Stimulated activated CD8-positive, alpha-beta memory T cell treated with anti-CD3 and anti-CD28 coated beads, Interleukin-4, amount 100 ng/mL, for 4 hours (primary cell): ENCODE data around the gene PACS2.
"Not testable (repeated sequence)": the region's sequence is repeated elsewhere in the genome, so short reads cannot be mapped to it uniquely, and the experiment has no call there.

Experiments used
- DNase-seq, 2 donors: peaks; one replicate each; pipeline ENCODE4 v3.0.0-alpha.2; 2020; ENCODE audit warnings: low read depth in 2 of 2, low spot score in 1 of 2

PACS2 gene

GRCh38 chr14:105330491-105330895 is 15.9 kb downstream of the PACS2 start:
- no peak for DNase-seq

- no peak for DNase-seq
These were observed 17.2 kb downstream of the PACS2 start for GRCh38 chr14:105331575-105332349.

DNA sequence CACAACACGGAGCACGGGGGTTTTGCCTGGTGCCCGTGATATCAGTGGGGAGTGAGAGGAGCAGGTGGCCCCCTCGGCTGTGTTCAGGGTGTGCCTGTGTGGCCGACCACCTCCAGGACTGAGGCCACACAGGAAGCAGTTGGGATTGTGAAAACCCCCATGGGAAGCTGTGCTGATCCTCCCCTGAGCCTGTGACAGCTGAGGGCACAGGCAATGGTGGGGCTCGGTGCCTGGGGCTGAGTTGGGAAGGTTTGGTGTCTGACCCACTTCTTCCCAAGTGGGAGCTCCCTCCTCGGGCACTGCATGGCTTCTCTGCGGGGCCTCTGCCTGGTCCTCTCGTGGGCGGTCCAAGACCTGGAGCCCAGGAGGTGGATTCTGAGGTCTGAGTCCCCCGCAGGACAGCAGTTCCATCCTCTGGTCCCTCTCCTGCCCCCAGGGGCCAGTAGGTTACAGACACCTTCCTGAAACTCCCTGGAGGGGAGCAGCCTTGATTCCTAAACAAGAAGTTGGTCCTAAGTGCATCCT is 17.9 kb downstream of the PACS2 start:
- no peak for DNase-seq

DNA sequence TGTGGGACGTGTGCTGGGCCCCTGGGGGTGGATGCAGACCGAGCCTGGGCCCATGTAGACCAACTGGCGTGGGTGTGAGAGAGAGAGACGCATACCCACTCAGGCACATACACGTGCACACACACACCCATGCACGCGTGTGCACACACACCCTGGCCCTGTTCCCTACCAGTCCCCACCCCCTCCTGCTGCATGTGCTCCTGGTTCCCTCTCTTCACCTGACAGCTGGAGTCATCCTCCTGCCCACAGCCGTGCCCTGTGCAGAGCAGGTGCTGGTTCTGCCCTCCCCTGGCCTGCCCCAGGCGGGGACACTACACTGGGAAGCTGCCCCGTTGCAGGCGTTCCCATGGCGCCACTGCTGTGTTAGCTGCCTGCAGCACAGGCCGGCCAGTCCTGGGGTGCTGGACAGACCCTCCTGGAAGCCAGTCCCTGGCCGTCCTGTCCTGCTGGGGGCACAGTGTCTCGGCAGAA is 18.5 kb downstream of the PACS2 start:
- DNase-seq = no peak

DNA sequence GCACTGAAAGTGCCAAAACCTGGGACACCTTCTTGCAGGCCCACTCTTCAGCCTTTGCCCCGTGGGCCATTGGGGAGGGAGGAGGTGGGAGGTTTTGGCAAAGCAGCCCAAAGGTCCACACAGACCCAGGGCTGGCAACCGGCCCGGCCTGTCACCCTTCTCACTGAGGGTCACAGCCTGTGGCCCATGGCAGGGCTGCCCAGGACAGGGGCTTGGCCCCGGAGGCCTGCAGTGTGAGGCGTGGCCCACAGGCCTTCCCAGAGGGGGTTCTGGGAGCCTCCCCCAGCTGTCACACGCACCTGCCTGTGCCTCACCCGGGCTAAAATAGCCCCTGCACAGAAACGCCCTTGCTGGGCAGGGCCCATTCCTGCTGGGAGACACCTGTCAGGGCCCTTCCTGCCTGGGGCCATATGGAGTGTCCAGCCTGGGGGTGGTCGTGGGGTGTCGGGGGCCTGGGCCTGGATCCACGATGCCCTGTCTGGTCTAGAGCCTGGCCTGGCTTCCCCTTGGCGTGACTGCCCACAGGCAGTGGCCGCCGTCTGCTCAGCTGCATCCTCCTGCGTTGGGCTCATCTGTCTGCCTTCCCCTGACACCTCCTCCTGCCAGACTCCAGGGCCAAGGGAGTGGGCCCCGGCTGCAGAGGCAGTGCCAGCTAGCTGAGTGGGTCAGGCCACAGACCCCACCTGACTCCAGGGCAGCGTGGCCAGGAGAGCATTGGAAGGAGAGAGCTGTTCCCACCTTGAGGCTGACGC is 19.2 kb downstream of the PACS2 start:
- no peak for DNase-seq

- DNase-seq = no peak
These were observed 20.1 kb downstream of the PACS2 start for GRCh38 chr14:105334383-105335230.

- DNase-seq = not testable (repeated sequence)
These were observed 20.6 kb downstream of the PACS2 start for GRCh38 chr14:105335231-105335542.

DNA sequence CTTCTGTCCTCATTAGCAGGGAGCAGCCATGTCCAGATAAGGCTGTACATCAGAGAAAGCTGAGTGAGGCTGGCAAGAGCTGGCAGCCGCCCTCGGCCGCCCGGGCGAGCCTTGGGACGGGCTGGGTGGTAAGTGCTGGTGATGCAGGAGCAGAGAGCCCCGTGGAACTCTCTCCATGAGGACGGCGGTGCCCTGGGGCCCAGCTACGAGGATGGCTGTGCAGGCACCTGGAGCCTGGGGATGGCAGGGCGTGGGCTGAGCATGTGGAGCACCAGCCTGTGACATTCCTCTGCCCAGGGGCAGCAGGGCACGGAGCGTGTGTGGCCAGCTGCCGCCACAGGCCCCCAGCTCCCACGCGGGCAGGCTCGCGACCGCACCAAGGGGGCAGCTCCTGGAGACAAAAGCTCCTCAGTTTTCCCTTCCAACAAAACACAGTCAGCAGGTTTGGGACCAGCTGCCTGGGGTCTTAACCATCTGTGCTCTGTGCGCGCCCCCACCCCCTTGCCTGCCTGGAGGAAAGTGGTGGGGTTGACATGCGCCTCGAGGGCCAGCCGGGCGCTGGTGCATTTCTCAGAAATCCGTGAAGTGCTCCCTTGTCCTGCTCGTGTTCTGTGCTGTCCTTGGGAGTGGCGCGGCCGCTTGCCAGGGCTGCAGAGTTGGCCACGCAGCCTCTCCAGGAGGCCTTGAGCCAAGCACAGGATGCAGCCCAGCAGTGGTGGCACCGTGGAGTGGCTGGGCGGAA is 21.4 kb downstream of the PACS2 start:
- DNase-seq = no peak

DNA sequence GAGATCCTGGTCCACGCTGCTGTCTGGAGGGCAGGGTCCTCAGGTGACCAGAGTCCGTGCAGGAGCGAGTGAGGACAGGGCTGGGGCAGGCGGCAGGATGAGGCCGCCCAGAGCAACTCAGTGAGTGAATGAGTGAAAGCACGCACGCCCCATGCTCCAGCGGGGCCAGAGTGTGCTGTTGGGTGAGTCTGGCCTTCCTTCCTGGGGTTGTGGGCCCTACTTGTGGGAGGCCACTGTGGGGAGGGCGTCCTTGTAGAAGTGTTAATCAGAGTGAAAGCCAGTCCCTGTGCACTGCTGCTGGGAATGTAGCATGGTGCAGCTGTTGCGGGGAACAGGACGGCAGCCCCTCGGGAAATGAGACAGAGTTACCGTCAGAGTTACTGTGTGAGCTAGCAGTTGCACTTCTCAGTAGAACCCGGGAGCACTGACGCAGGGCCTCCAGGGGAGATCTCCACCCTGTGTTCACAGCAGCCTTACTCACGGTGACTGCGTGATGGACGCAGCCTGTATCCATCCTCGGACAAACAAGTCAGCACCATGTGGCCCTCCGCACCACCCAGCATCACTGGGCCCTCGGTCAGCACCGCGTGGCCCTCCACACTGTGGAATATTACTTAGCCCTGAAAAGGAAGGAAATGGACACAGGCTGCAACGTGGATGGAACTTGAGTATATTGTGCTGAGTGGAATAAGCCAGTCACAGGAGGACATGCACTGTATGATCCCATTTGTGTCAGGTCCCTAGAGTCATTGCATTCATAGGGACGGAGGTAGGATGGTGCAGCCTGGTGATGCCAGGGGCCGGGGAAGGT is 22.1 kb downstream of the PACS2 start:
- no peak for DNase-seq

DNA sequence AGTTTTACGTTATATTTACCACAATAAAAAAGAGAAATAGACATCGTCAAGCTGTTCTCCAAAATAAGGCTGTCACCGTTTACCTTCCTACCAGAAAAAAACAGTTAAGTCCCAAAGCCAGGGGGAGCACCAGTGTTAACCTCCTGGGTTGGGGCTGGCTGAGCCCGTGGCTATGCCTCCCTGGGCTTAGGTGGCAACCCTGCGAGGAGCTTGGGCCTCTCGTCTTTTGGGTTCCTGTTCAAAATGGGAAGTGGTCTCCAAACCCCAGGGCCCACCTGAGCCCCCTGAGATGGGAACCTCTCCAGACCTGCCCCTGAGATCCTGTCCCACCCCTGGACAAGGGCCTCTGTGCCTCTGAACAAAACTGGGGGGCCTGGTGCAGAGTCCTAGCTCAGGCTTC is 22.9 kb downstream of the PACS2 start:
- DNase-seq = no peak

GRCh38 chr14:105337966-105338741 is 23.6 kb downstream of the PACS2 start:
- DNase-seq = no peak

- DNase-seq = no peak
These were observed 26.5 kb downstream of the PACS2 start for GRCh38 chr14:105340821-105341733.

DNA sequence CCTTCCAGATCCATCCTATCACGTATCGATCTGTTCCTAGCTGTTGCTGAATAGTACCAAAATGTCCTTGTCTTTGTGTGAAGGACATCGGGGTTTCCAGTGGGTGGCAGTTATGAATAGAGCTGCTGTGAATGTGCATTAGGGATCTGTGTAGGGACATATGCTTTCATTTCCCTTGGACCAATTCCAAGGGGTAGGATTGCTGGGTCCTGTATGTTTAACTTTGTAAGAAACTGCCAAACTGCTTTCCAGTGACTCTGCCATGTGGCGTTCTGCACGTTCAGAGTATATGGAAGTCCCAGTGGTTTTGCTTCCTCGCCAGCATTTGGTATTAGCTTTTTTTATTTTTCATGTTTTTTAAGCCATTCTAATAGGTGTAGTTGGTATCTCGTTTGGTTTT is 28.6 kb downstream of the PACS2 start:
- DNase-seq = no peak

DNA sequence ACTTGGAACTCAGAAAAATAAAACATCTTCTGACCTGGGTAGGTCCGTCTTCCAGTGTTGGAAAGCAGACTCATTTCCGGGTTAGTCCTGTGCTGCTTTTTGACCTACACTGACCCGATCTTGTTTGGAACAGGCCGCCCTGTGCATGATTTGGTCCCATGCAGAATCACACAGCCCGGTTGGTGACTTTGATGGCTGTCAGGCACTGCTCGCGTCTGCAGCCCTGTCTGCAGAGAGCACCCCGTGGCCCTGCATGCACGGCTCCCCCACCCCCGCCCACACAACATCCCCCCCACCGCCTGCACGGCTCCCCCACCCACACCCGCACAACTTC is 31.6 kb downstream of the PACS2 start:
- DNase-seq = no peak

DNA sequence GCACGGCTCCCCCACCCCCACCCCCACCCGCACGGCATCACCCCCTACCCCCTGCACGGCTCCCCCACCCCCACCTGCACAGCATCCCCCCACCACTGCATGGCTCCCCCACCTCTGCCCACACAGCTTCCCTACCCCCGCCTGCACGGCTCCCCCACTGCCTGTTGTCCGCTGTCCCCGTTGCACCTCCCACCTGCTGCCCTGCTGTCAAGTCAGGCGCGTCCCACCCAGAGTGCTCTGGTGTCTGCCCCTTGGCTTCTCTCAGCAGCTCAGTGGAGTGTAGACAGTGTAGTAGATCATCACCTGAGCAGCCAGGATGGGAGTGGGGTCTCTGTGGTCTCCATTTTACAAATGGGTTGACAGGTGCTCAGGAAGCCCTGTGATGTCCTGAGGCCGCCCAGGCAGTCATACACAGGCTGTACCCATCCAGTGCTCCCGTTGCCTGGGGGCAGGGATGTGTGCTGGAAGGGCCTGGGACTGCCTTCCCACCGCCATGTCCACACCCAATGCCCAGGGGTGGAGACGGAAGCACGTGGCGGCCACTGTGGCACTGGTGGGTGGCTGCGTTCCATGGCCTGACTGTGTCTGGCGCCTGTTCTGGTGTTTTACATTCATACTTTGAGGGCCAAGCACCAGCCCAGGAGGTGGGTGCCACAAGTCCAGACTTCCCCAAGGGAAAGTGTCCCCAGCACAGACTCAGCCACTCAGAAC is 32.5 kb downstream of the PACS2 start:
- no peak for DNase-seq

GRCh38 chr14:105347587-105347968 is 33.0 kb downstream of the PACS2 start:
- no peak for DNase-seq

- DNase-seq = no peak
These were observed 33.8 kb downstream of the PACS2 start for GRCh38 chr14:105348169-105348944.
